ENCODE measurements around the gene PLEKHH3.

The PLEKHH3 gene

GRCh38 chr17:42684929-42685556 lies 8.2 kb upstream of the PLEKHH3 start:
- no peak for DNase-seq

- peak; percentile 14 to 68 for DNase-seq
Observed at GRCh38 chr17:42683407-42684034, 6.7 kb upstream of the PLEKHH3 start.

- DNase-seq: peak; percentile 62 to 88
Observed at GRCh38 chr17:42682722-42683403, 6.1 kb upstream of the PLEKHH3 start.

- peak; percentile 62 to 90 for DNase-seq
Observed at GRCh38 chr17:42681976-42682721, 5.4 kb upstream of the PLEKHH3 start, which contains the start of gene CNTNAP1. TSS of gene CNTNAP1 (plus strand) at chr17:42682531. CDS start at chr17:42682830, 299 bp downstream.

GRCh38 chr17:42680331-42680808 lies 3.6 kb upstream of the PLEKHH3 start:
- peak in 1 of 2 experiments; percentile 28 for DNase-seq

GRCh38 chr17:42679492-42680330 lies 2.9 kb upstream of the PLEKHH3 start:
- DNase-seq: peak; percentile 35 to 88

- peak; percentile 31 to 80 for DNase-seq
Observed at GRCh38 chr17:42678951-42679491, 2.2 kb upstream of the PLEKHH3 start.

- DNase-seq: peak; percentile 62 to 91
Observed at GRCh38 chr17:42677921-42678781, 1.4 kb upstream of the PLEKHH3 start.

GRCh38 chr17:42677012-42677857 lies 441 bp upstream of the PLEKHH3 start:
- DNase-seq: peak; percentile 98 to 99

GRCh38 chr17:42675965-42676423 lies 800 bp downstream of the PLEKHH3 start:
- DNase-seq: peak in 1 of 2 experiments; percentile 61

GRCh38 chr17:42675348-42675964 lies 1.3 kb downstream of the PLEKHH3 start:
- DNase-seq: peak; percentile 84 to 86

GRCh38 chr17:42674755-42675347 lies 1.9 kb downstream of the PLEKHH3 start:
- peak; percentile 86 to 90 for DNase-seq

GRCh38 chr17:42673885-42674754 lies 2.7 kb downstream of the PLEKHH3 start:
- peak in 1 of 2 experiments; percentile 77 for DNase-seq

GRCh38 chr17:42673266-42673884 lies 3.4 kb downstream of the PLEKHH3 start:
- DNase-seq: peak in 1 of 2 experiments; percentile 68

- peak; percentile 67 to 91 for DNase-seq
Observed at GRCh38 chr17:42672038-42672437, 4.8 kb downstream of the PLEKHH3 start.

- no peak for DNase-seq
Observed at GRCh38 chr17:42670789-42671657, 5.8 kb downstream of the PLEKHH3 start.

Data from NCI-H526 (cell line).